Ishikawa (cell line): ENCODE results near the gene SAMSN1.

Experiments
- CEBPB ChIP-seq: IDR thresholded peaks from 2 replicates; pipeline ENCODE4 v1.6.1; 2012
- CREB1 ChIP-seq: IDR thresholded peaks from 2 replicates; pipeline ENCODE4 v1.6.1; 2012; ENCODE audit warnings: low read depth
- EGR1 ChIP-seq: IDR thresholded peaks from 2 replicates; pipeline ENCODE4 v1.6.1; 2012
- EP300 ChIP-seq: IDR thresholded peaks from 2 replicates; pipeline ENCODE4 v1.6.1; 2012; ENCODE audit warnings: borderline replicate concordance
- FOXM1 ChIP-seq: IDR thresholded peaks from 2 replicates; pipeline ENCODE4 v1.6.1; 2012; ENCODE audit warnings: low read depth, borderline replicate concordance
- NFIC ChIP-seq: IDR thresholded peaks from 2 replicates; pipeline ENCODE4 v1.6.1; 2012
- RAD21 ChIP-seq: IDR thresholded peaks from 2 replicates; pipeline ENCODE4 v1.6.1; 2012; ENCODE audit warnings: low read depth
- TAF1 ChIP-seq: IDR thresholded peaks from 2 replicates; pipeline ENCODE4 v1.6.1; 2012; ENCODE audit warnings: low read depth, mild to moderate bottlenecking
- TCF12 ChIP-seq: IDR thresholded peaks from 2 replicates; pipeline ENCODE4 v1.6.1; 2012; ENCODE audit warnings: low read depth
- TEAD4 ChIP-seq: IDR thresholded peaks from 2 replicates; pipeline ENCODE4 v1.6.1; 2012
- YY1 ChIP-seq: IDR thresholded peaks from 2 replicates; pipeline ENCODE4 v1.6.1; 2012; ENCODE audit warnings: low read depth
- ZBTB7A ChIP-seq: IDR thresholded peaks from 2 replicates; pipeline ENCODE4 v1.6.1; 2012; ENCODE audit warnings: low read depth
- TF ChIP-seq, protein P1 (sequence below): IDR thresholded peaks from 2 replicates; pipeline ENCODE4 v1.6.1; 2012
- TF ChIP-seq, protein P2 (sequence below): IDR thresholded peaks from 2 replicates; pipeline ENCODE4 v1.6.1; 2012
- TF ChIP-seq, protein P3 (sequence below): IDR thresholded peaks from 2 replicates; pipeline ENCODE4 v1.6.1; 2012; ENCODE audit warnings: low read depth, mild to moderate bottlenecking

Gene SAMSN1

GRCh38 chr21:14451546-14451945 lies 94.6 kb downstream of the SAMSN1 start:
- TF ChIP-seq TCF12 (no peak), YY1 (no peak), CEBPB (no peak), EP300 (no peak), CREB1 (no peak), FOXM1 (no peak), TAF1 (no peak), TEAD4 (no peak), EGR1 (no peak), ZBTB7A (no peak), RAD21 (no peak), NFIC (no peak)
- TF ChIP-seq, protein P1, sequence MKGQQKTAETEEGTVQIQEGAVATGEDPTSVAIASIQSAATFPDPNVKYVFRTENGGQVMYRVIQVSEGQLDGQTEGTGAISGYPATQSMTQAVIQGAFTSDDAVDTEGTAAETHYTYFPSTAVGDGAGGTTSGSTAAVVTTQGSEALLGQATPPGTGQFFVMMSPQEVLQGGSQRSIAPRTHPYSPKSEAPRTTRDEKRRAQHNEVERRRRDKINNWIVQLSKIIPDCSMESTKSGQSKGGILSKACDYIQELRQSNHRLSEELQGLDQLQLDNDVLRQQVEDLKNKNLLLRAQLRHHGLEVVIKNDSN = no peak
- TF ChIP-seq, protein P2, sequence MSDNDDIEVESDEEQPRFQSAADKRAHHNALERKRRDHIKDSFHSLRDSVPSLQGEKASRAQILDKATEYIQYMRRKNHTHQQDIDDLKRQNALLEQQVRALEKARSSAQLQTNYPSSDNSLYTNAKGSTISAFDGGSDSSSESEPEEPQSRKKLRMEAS = no peak
- TF ChIP-seq, protein P3, sequence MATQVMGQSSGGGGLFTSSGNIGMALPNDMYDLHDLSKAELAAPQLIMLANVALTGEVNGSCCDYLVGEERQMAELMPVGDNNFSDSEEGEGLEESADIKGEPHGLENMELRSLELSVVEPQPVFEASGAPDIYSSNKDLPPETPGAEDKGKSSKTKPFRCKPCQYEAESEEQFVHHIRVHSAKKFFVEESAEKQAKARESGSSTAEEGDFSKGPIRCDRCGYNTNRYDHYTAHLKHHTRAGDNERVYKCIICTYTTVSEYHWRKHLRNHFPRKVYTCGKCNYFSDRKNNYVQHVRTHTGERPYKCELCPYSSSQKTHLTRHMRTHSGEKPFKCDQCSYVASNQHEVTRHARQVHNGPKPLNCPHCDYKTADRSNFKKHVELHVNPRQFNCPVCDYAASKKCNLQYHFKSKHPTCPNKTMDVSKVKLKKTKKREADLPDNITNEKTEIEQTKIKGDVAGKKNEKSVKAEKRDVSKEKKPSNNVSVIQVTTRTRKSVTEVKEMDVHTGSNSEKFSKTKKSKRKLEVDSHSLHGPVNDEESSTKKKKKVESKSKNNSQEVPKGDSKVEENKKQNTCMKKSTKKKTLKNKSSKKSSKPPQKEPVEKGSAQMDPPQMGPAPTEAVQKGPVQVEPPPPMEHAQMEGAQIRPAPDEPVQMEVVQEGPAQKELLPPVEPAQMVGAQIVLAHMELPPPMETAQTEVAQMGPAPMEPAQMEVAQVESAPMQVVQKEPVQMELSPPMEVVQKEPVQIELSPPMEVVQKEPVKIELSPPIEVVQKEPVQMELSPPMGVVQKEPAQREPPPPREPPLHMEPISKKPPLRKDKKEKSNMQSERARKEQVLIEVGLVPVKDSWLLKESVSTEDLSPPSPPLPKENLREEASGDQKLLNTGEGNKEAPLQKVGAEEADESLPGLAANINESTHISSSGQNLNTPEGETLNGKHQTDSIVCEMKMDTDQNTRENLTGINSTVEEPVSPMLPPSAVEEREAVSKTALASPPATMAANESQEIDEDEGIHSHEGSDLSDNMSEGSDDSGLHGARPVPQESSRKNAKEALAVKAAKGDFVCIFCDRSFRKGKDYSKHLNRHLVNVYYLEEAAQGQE = no peak

GRCh38 chr21:14448784-14449183 lies 97.3 kb downstream of the SAMSN1 start:
- TF ChIP-seq, protein P1 = no peak
- TF ChIP-seq CEBPB (no peak), EGR1 (no peak), TCF12 (no peak), NFIC (no peak), RAD21 (no peak), TEAD4 (no peak), TAF1 (no peak), EP300 (no peak), YY1 (no peak), ZBTB7A (no peak), FOXM1 (no peak)
- TF ChIP-seq, protein P2 = no peak

- TF ChIP-seq EP300 (no peak), CREB1 (no peak), TAF1 (no peak), ZBTB7A (no peak), TCF12 (no peak)
- TF ChIP-seq, protein P3 = no peak
Observed at GRCh38 chr21:14438211-14438610, 107.9 kb downstream of the SAMSN1 start.

- TF ChIP-seq TEAD4 = no peak
- TF ChIP-seq, protein P1 = no peak
- TF ChIP-seq, protein P2 = no peak
- TF ChIP-seq EGR1 = no peak
- TF ChIP-seq, protein P3 = no peak
- TF ChIP-seq ZBTB7A = no peak
- no peak for TF ChIP-seq NFIC
- no peak for TF ChIP-seq FOXM1
- no peak for TF ChIP-seq CEBPB
- no peak for TF ChIP-seq EP300
- TF ChIP-seq TAF1 = no peak
- no peak for TF ChIP-seq CREB1
- TF ChIP-seq YY1 = no peak
- TF ChIP-seq RAD21 = no peak
- no peak for TF ChIP-seq TCF12
Observed at GRCh38 chr21:14435423-14435822, 110.7 kb downstream of the SAMSN1 start.
